GM23248 (cell line): Measurements from ENCODE around the gene RINL.
"Not testable (repeated sequence)": the region's sequence is repeated elsewhere in the genome, so short reads cannot be mapped to it uniquely, and the experiment has no call there.

Source experiments
- EZH2 ChIP-seq: fragments of 200-600 bp; sonication (generic); IDR thresholded peaks from 2 replicates; pipeline ENCODE4 v1.6.1; 2018; ENCODE audit warnings: antibody characterized with exemption, mild to moderate bottlenecking; ENCODE audit not compliant: insufficient read depth, poor library complexity, severe bottlenecking
- EZH2phosphoT487 ChIP-seq: fragments of 200-600 bp; sonication (generic); IDR thresholded peaks from 2 replicates; pipeline ENCODE4 v1.6.1; 2018; ENCODE audit warnings: antibody characterized with exemption, moderate library complexity, mild to moderate bottlenecking, low read depth; ENCODE audit not compliant: insufficient read depth

GRCh38 chr19:38873400-38873799 is 4.7 kb downstream of the RINL start:
- not testable (repeated sequence) for TF ChIP-seq EZH2phosphoT487, EZH2
